Measurements from ENCODE around the gene ADGRG3.

ADGRG3 gene

DNA sequence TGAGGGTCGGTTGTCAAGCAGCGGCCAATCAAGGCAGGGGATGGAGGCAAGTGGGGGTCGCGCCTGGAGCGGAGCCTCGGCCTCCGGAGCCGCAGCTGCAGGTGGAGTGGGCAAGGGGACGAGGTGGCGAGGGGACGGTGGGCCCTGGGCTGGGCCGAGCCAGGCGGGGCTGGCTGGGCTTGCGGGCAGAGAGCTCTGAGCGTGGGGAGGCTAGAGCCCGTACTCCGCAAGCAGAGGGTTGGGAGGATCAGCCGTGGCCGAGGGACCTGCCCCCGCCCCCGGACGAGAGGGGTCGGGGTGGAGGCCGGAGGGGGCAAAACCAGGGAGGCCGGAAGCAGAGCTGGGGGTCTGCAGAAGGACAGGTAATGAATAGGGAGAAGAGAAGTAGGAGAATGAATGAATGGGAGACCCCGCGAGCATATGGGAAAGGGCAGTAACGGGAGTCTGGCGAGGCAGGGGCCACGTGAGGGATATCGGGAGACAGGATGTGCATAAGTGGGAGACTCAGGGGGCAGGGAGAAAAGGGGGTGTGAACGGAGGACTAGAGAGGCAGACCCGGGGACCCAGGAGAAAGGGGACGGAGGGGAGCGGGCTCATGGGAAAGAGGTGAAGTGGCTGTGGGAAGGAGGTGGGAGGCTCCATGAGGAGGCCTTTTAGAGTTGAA is 67.8 kb downstream of the ADGRG3 start, which contains the start of gene KATNB1 (continued):
- TF ChIP-seq KLF1 (tag by site-specific recombination; IDR thresholded peaks at IDR 0.05), result no peak
- TF ChIP-seq ZFP37 (tag by site-specific recombination; IDR thresholded peaks at IDR 0.05), result no peak
- no peak for TF ChIP-seq TCF7L2 (IDR thresholded peaks at IDR 0.05; ENCODE audit: borderline replicate concordance, low read depth, low read length)
- no peak for TF ChIP-seq ZNF660 (tag by site-specific recombination; IDR thresholded peaks at IDR 0.05)
- no peak for TF ChIP-seq ZNF2 (tag by site-specific recombination; IDR thresholded peaks at IDR 0.05)
- no peak for TF ChIP-seq ZNF555 (tag by site-specific recombination; conservative IDR thresholded peaks at IDR 0.05)
- TF ChIP-seq ZNF768 (tag by site-specific recombination; IDR thresholded peaks at IDR 0.05), result no peak
- TF ChIP-seq, protein P1, sequence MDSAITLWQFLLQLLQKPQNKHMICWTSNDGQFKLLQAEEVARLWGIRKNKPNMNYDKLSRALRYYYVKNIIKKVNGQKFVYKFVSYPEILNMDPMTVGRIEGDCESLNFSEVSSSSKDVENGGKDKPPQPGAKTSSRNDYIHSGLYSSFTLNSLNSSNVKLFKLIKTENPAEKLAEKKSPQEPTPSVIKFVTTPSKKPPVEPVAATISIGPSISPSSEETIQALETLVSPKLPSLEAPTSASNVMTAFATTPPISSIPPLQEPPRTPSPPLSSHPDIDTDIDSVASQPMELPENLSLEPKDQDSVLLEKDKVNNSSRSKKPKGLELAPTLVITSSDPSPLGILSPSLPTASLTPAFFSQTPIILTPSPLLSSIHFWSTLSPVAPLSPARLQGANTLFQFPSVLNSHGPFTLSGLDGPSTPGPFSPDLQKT (IDR thresholded peaks at IDR 0.05; ENCODE audit: borderline replicate concordance, low read depth, low read length), result no peak
- TF ChIP-seq, protein P2, sequence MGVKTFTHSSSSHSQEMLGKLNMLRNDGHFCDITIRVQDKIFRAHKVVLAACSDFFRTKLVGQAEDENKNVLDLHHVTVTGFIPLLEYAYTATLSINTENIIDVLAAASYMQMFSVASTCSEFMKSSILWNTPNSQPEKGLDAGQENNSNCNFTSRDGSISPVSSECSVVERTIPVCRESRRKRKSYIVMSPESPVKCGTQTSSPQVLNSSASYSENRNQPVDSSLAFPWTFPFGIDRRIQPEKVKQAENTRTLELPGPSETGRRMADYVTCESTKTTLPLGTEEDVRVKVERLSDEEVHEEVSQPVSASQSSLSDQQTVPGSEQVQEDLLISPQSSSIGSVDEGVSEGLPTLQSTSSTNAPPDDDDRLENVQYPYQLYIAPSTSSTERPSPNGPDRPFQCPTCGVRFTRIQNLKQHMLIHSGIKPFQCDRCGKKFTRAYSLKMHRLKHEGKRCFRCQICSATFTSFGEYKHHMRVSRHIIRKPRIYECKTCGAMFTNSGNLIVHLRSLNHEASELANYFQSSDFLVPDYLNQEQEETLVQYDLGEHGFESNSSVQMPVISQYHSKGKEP (tag by site-specific recombination; IDR thresholded peaks at IDR 0.05), result no peak
- TF ChIP-seq, protein P3, sequence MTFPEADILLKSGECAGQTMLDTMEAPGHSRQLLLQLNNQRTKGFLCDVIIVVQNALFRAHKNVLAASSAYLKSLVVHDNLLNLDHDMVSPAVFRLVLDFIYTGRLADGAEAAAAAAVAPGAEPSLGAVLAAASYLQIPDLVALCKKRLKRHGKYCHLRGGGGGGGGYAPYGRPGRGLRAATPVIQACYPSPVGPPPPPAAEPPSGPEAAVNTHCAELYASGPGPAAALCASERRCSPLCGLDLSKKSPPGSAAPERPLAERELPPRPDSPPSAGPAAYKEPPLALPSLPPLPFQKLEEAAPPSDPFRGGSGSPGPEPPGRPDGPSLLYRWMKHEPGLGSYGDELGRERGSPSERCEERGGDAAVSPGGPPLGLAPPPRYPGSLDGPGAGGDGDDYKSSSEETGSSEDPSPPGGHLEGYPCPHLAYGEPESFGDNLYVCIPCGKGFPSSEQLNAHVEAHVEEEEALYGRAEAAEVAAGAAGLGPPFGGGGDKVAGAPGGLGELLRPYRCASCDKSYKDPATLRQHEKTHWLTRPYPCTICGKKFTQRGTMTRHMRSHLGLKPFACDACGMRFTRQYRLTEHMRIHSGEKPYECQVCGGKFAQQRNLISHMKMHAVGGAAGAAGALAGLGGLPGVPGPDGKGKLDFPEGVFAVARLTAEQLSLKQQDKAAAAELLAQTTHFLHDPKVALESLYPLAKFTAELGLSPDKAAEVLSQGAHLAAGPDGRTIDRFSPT (tag by site-specific recombination; IDR thresholded peaks at IDR 0.05), result no peak
- TF ChIP-seq ZNF837 (tag by site-specific recombination; IDR thresholded peaks at IDR 0.05), result no peak
- no peak for TF ChIP-seq ZNF521 (tag by site-specific recombination; IDR thresholded peaks at IDR 0.05)
- TF ChIP-seq WT1 (tag by site-specific recombination; IDR thresholded peaks at IDR 0.05), result no peak
- TF ChIP-seq ZNF433 (tag by site-specific recombination; IDR thresholded peaks at IDR 0.05; ENCODE audit: low read depth), result no peak
- no peak for TF ChIP-seq ZNF548 (tag by site-specific recombination; IDR thresholded peaks at IDR 0.05)
- no peak for TF ChIP-seq ZFP3 (tag by site-specific recombination; IDR thresholded peaks at IDR 0.05; ENCODE audit: low read depth)
- TF ChIP-seq MZF1 (tag by site-specific recombination; IDR thresholded peaks at IDR 0.05; ENCODE audit: borderline replicate concordance), result 0 out of 2 replicates have a peak, but pooled peaks have one; percentile 3
- no peak for TF ChIP-seq ZNF174 (tag by site-specific recombination; IDR thresholded peaks at IDR 0.05)
- no peak for TF ChIP-seq OSR2 (tag by site-specific recombination; IDR thresholded peaks at IDR 0.05)
- TF ChIP-seq ZNF121 (tag by site-specific recombination; IDR thresholded peaks at IDR 0.05), result no peak
- TF ChIP-seq ZNF354C (tag by site-specific recombination; IDR thresholded peaks at IDR 0.05; ENCODE audit: borderline replicate concordance, low read depth), result no peak
- no peak for TF ChIP-seq ZNF350 (tag by site-specific recombination; IDR thresholded peaks at IDR 0.05)
- TF ChIP-seq ZNF140 (tag by site-specific recombination; IDR thresholded peaks at IDR 0.05), result no peak
- no peak for TF ChIP-seq ZNF10 (tag by site-specific recombination; IDR thresholded peaks at IDR 0.05)
- TF ChIP-seq, protein P4, sequence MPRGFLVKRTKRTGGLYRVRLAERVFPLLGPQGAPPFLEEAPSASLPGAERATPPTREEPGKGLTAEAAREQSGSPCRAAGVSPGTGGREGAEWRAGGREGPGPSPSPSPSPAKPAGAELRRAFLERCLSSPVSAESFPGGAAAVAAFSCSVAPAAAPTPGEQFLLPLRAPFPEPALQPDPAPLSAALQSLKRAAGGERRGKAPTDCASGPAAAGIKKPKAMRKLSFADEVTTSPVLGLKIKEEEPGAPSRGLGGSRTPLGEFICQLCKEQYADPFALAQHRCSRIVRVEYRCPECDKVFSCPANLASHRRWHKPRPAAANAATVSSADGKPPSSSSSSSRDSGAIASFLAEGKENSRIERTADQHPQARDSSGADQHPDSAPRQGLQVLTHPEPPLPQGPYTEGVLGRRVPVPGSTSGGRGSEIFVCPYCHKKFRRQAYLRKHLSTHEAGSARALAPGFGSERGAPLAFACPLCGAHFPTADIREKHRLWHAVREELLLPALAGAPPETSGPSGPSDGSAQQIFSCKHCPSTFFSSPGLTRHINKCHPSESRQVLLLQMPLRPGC (tag by site-specific recombination; IDR thresholded peaks at IDR 0.05), result no peak
- TF ChIP-seq HOXA7 (CRISPR knock-in tag; IDR thresholded peaks at IDR 0.05; ENCODE audit: borderline replicate concordance), result no peak
- TF ChIP-seq, protein P5, sequence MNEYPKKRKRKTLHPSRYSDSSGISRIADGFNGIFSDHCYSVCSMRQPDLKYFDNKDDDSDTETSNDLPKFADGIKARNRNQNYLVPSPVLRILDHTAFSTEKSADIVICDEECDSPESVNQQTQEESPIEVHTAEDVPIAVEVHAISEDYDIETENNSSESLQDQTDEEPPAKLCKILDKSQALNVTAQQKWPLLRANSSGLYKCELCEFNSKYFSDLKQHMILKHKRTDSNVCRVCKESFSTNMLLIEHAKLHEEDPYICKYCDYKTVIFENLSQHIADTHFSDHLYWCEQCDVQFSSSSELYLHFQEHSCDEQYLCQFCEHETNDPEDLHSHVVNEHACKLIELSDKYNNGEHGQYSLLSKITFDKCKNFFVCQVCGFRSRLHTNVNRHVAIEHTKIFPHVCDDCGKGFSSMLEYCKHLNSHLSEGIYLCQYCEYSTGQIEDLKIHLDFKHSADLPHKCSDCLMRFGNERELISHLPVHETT (tag by site-specific recombination; IDR thresholded peaks at IDR 0.05), result no peak
- no peak for TF ChIP-seq ZBTB1 (tag by site-specific recombination; IDR thresholded peaks at IDR 0.05)
- no peak for TF ChIP-seq ZNF175 (tag by site-specific recombination; IDR thresholded peaks at IDR 0.05)
- TF ChIP-seq SP3 (tag by site-specific recombination; IDR thresholded peaks at IDR 0.05), result no peak; the same call in 1 of the 2 replicates
- no peak for TF ChIP-seq ZNF366 (tag by site-specific recombination; conservative IDR thresholded peaks at IDR 0.05)
- no peak; the same call in 1 of the 2 replicates for TF ChIP-seq SP7 (tag by site-specific recombination; IDR thresholded peaks at IDR 0.05)
- TF ChIP-seq ZBTB17 (tag by site-specific recombination; IDR thresholded peaks at IDR 0.05), result no peak
- TF ChIP-seq ZNF701 (tag by site-specific recombination; IDR thresholded peaks at IDR 0.05), result no peak
- TF ChIP-seq ZNF791 (tag by site-specific recombination; IDR thresholded peaks at IDR 0.05), result no peak
- TF ChIP-seq ZIC2 (tag by site-specific recombination; IDR thresholded peaks at IDR 0.05), result no peak
